MCF 10A (cell line): ENCODE data around the gene TMEM132E. TPM values are rescaled to one million over a fixed set of nuclear protein-coding genes. Genes with fewer than 3 reads are reported as not detected.

Experiments used
- BruUV-seq: library from RNA; stranded (reverse); fragments of 400-500 nt; replicated peaks from 2 replicates; lab custom pipeline; 2021; lab: Mats Ljungman, UMichigan
- CTCF ChIA-PET: fragments of 300-600 bp; sonication (Branson Sonifier 250); formaldehyde crosslinking; extraction: SDS; loops from one replicate; lab custom pipeline; 2021; ENCODE audit warnings: antibody characterized with exemption, inconsistent platforms; lab: Yijun Ruan, JAX
- POLR2A ChIA-PET: fragments of 300-600, 350-650 bp; sonication (Branson Sonifier 250); formaldehyde crosslinking; extraction: SDS; loops from one replicate; lab custom pipeline; 2020; ENCODE audit warnings: antibody characterized with exemption, inconsistent platforms; lab: Yijun Ruan, JAX
- DNase-seq: peaks from one replicate; pipeline ENCODE4 v3.0.0-alpha.2; 2018; ENCODE audit not compliant: unreplicated experiment
- H3K27ac Mint-ChIP-seq: one replicate; pipeline ENCODE4 v1.8.0; 2022; ENCODE audit warnings: mild to moderate bottlenecking, low read depth, mixed read lengths; ENCODE audit not compliant: unreplicated experiment
- H3K27me3 Mint-ChIP-seq: one replicate; pipeline ENCODE4 v1.8.0; 2022; ENCODE audit warnings: mixed read lengths; ENCODE audit not compliant: insufficient read depth, unreplicated experiment
- H3K36me3 Mint-ChIP-seq: one replicate; pipeline ENCODE4 v1.8.0; 2022; ENCODE audit warnings: mild to moderate bottlenecking, moderate library complexity, mixed read lengths; ENCODE audit not compliant: insufficient read depth, unreplicated experiment
- H3K4me1 Mint-ChIP-seq: one replicate; pipeline ENCODE4 v1.8.0; 2022; ENCODE audit warnings: mixed read lengths; ENCODE audit not compliant: insufficient read depth, unreplicated experiment
- H3K4me3 Mint-ChIP-seq: one replicate; pipeline ENCODE4 v1.8.0; 2022; ENCODE audit warnings: mild to moderate bottlenecking, moderate library complexity, mixed read lengths; ENCODE audit not compliant: unreplicated experiment
- H3K9me3 Mint-ChIP-seq: one replicate; pipeline ENCODE4 v1.8.0; 2022; ENCODE audit warnings: mixed read lengths; ENCODE audit not compliant: unreplicated experiment
- CTCF ChIP-seq: fragments of 200-600 bp; IDR thresholded peaks from one replicate; pipeline ENCODE4 v1.8.0; 2022; ENCODE audit warnings: antibody characterized with exemption, mild to moderate bottlenecking; ENCODE audit not compliant: unreplicated experiment
- intact Hi-C: fragments of 100-400 bp; cut with micrococcal nuclease; formaldehyde crosslinking; loops from 2 replicates; pipeline ENCODE4 v1.14.1; 2022
- total RNA-seq: library from RNA; stranded (reverse); gene quantifications from 2 replicates; pipeline ENCODE4 v1.2.3, GENCODE V29; 2022

The TMEM132E gene
- total RNA-seq, 1 experiment from 2014 or later: not detected

- TF ChIP-seq CTCF: no peak
- peaks cover 15% of the 10 kb centered on the region for H3K9me3 Mint-ChIP-seq
- ChIA-PET POLR2A (no interaction called here), CTCF (interaction anchor here (0.6 to 1.6 kb wide), 10 partner anchors 8 to 451 kb away, joined by 3 to 8 read pairs (median 4); no protein-coding TSS in a partner anchor)
- no peak overlapping the region for H3K4me3 Mint-ChIP-seq
- no TSS peak for BruUV-seq
- no peaks in the 10 kb centered on the region for H3K4me1 Mint-ChIP-seq
- H3K36me3 Mint-ChIP-seq: no peaks in the 10 kb centered on the region
- H3K27me3 Mint-ChIP-seq: no peaks in the 10 kb centered on the region
- intact Hi-C loops: no loop called here
- no peak for DNase-seq
- H3K27ac Mint-ChIP-seq: no peak overlapping the region
Measured at GRCh38 chr17:34638526-34639260, 59.3 kb downstream of the TMEM132E start.

- ChIA-PET POLR2A (interaction anchor here (0.6 kb wide), 2 partner anchors 205 to 286 kb away, joined by 3 to 4 read pairs; no protein-coding TSS in a partner anchor), CTCF (interaction anchor here (0.6 to 1.4 kb wide), 6 partner anchors 15 to 479 kb away, joined by 3 to 4 read pairs (median 3); partner anchors contain the start of gene RAD51D)
- DNase-seq: no peak
- BruUV-seq: no TSS peak
- Mint-ChIP-seq H3K4me1 (no peaks in the 10 kb centered on the region), H3K9me3 (peaks cover 23% of the 10 kb centered on the region), H3K4me3 (no peak overlapping the region), H3K36me3 (no peaks in the 10 kb centered on the region), H3K27ac (no peak overlapping the region), H3K27me3 (no peaks in the 10 kb centered on the region)
- TF ChIP-seq CTCF: no peak
- intact Hi-C loops: no loop called here
Measured at GRCh38 chr17:34639706-34640425, 60.5 kb downstream of the TMEM132E start.

- intact Hi-C loops: no loop called here
Measured at GRCh38 chr17:34641368-34641767, 62.0 kb downstream of the TMEM132E start.

More at GRCh38 chr17:34641368-34641767, 62.0 kb downstream of the TMEM132E start:
- no peak for TF ChIP-seq CTCF
- no peak overlapping the region for H3K4me3 Mint-ChIP-seq
- no TSS peak for BruUV-seq
- DNase-seq: no peak
- POLR2A ChIA-PET: no interaction called here
- H3K36me3 Mint-ChIP-seq: no peaks in the 10 kb centered on the region
- no peaks in the 10 kb centered on the region for H3K4me1 Mint-ChIP-seq
- H3K9me3 Mint-ChIP-seq: peaks cover 23% of the 10 kb centered on the region
- H3K27me3 Mint-ChIP-seq: no peaks in the 10 kb centered on the region
- CTCF ChIA-PET: interaction anchor here (0.8 to 1.4 kb wide), 2 partner anchors 39 to 210 kb away, joined by 3 to 4 read pairs; no protein-coding TSS in a partner anchor
- no peak overlapping the region for H3K27ac Mint-ChIP-seq
